Psoas muscle (tissue), 8 donors: ENCODE results near the gene C20orf96. TPM values are rescaled to one million over a fixed set of nuclear protein-coding genes. Genes with fewer than 3 reads are reported as not detected.

ENCODE experiments used
- ATAC-seq, 4 donors: fragments of 200-7000 bp; cut with Tn5 transposase; one replicate each; pipeline ENCODE4 v1.9.1; 2020; ENCODE audit warnings: moderate library complexity in 3 of 4, mild to moderate bottlenecking in 2 of 4
- DNase-seq, 2 donors: peaks; one replicate each; pipeline ENCODE4 v3.0.0-alpha.2; 2020
- H3K27ac ChIP-seq: fragments of 200-600 bp; one replicate; pipeline ENCODE4 v1.8.0; 2022
- H3K27me3 ChIP-seq, 3 donors: fragments of 200-600 bp in 1 of 3; one replicate each; pipeline versions ENCODE4 v1.6.1 to v1.8.0; 2013 to 2022; ENCODE audit warnings: low read length in 2 of 3, mild to moderate bottlenecking in 2 of 3, moderate library complexity in 1 of 3; ENCODE audit not compliant: insufficient read depth in 3 of 3
- H3K36me3 ChIP-seq, 2 donors: fragments of 200-600 bp in 1 of 2; one replicate each; pipeline versions ENCODE4 v1.6.1 to v1.8.0; 2013 to 2022; ENCODE audit warnings: low read depth in 1 of 2, mild to moderate bottlenecking in 1 of 2, moderate library complexity in 1 of 2; ENCODE audit not compliant: insufficient read depth in 1 of 2
- H3K4me1 ChIP-seq: fragments of 200-600 bp; one replicate; pipeline ENCODE4 v1.8.0; 2022
- H3K4me3 ChIP-seq: fragments of 200-600 bp; one replicate; pipeline ENCODE4 v1.8.0; 2022; ENCODE audit warnings: mild to moderate bottlenecking
- H3K9me3 ChIP-seq: fragments of 200-600 bp; one replicate; pipeline ENCODE4 v1.8.0; 2022
- CTCF ChIP-seq: fragments of 200-600 bp; IDR thresholded peaks from one replicate; pipeline ENCODE4 v1.8.0; 2022; ENCODE audit warnings: antibody characterized with exemption
- WGBS, 3 donors: extraction: QIAGEN DNeasy Blood & Tissue Kit; methylation state at CpG; one replicate each; pipeline versions ENCODE4 v1.1.6 to v1.1.7; 2013; 5-methylcytosine and 5-hydroxymethylcytosine counted together
- intact Hi-C, 2 donors: fragments of 100-400 bp; cut with DNase I; formaldehyde crosslinking; loops; one replicate each; pipeline versions ENCODE4 v1.11.0 to v1.14.2; 2022
- polyA plus RNA-seq, 3 donors: library from polyadenylated mRNA; stranded (reverse); fragments of 200-250 nt; gene quantifications; one replicate each; pipeline ENCODE4 v1.2.3, GENCODE V29; 2013
- total RNA-seq, 4 donors: library from RNA; stranded (reverse); fragmentation: NEBNext Ultra II Directional in 2 of 4; extraction: Animal tissue kit (Norgen Biotek cat#: 25700) in 2 of 4; gene quantifications; one replicate each; pipeline versions ENCODE4 v1.2.1 to v1.2.4, GENCODE V29; 2021 to 2023
- donor health status: healthy with polysubstance abuse.
- donor health status: DM: no; HTN: no; CAD: no; lungs with moderate emphysema.
- donor health status: Bipolar disorder and iron deficiency.
- donor health status: healthy.
- donor health status: DM: yes; HTN: yes; CAD: no.
- donor health status: DM: no; HTN: no; CAD: no.
- donor health status: DM: no; HTN: no; CAD: no.
- donor health status: DM: yes; HTN: yes; CAD: no.

Gene C20orf96
- total and polyA plus RNA-seq, 7 donors = 1.0 to 2.1 (median 1.7) TPM

GRCh38 chr20:294602-295001, 4.1 kb upstream of the C20orf96 start:
- H3K36me3 ChIP-seq = peaks cover 0 to 2% of the 10 kb centered on the region in 2 donors
- H3K4me3 ChIP-seq = no peak overlapping the region
- DNase-seq (no peak), ATAC-seq (no peak)
- no peaks in the 10 kb centered on the region for H3K27me3 ChIP-seq
- H3K9me3 ChIP-seq = no peaks in the 10 kb centered on the region
- intact Hi-C loops = no loop called here
- WGBS, 3 donors = 81 to 88% (median 86%) methylated on average over 5 of the region's 5 CpGs
- TF ChIP-seq CTCF = no peak
- peaks cover 19% of the 10 kb centered on the region for H3K4me1 ChIP-seq
- H3K27ac ChIP-seq = no peak overlapping the region

DNA sequence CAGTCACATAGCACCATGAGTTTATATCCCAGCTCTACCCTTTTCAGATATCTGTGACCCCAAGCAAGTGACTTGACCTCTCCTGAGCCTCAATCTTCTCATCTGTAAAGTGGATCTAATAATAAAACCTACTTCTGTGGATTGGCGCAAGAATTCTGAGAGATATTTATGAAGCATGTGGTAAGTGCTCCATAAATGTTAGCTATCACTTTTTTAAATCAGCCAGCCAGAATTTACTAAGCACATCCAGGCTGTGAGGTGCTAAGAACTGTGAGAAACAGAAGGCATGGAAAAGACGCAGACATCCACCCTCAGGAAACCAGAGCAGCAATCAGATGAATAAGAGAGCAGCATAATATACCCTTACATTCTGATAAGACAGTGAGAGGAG, 862 bp downstream of the C20orf96 start:
- peak overlapping the region; percentile 74 for H3K4me3 ChIP-seq
- H3K9me3 ChIP-seq = peaks cover 2% of the 10 kb centered on the region
- intact Hi-C loops = no loop called here
- peak overlapping the region; percentile 66 for H3K27ac ChIP-seq
- no peak for DNase-seq
- H3K4me1 ChIP-seq = peaks cover 6% of the 10 kb centered on the region
- ATAC-seq = no peak
- no peak for TF ChIP-seq CTCF
- WGBS, 3 donors = 60 to 62% (median 61%) methylated on average over 2 of the region's 2 CpGs
- no peaks in the 10 kb centered on the region for H3K36me3 ChIP-seq
- H3K27me3 ChIP-seq = no peaks in the 10 kb centered on the region

DNA sequence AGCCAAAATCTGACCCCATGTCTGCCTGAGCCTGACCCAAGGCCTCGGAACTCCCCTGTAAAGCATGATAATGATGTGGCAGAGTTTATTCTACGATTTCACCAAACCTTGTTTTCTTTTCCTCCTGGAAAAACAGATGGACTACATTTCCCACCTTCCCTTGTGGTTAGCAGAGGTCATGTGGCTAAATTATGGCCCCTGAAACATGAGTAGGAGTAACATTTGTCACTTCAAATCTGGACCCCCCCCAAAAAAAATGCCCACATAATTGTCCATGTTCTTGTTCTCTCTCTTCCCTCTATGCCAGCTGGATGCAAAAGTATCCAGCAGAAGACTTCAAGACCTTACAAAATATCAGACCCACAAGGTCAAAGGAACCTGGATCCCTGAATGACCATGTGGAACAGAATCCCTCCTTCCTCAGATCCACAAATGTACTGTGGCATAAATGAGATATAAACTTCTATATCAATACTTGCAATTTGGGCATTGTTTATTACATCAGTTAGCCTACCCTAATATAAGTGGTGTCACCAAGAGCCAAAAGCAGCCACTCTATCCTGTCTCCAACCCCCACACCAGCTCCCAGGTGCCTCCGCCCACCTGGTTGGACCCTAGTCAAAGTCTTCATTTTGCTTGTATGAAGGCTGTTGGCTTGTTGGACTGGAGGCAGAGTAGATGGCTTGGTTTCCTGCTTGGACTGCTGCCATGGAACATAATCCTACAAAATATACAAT, 1.4 kb downstream of the C20orf96 start:
- 77 to 88% (median 84%) methylated on average over 3 of the region's 3 CpGs for WGBS, 3 donors
- no peak for DNase-seq
- intact Hi-C loops = no loop called here
- H3K27me3 ChIP-seq = no peaks in the 10 kb centered on the region
- H3K27ac ChIP-seq = no peak overlapping the region
- no peak for ATAC-seq
- H3K9me3 ChIP-seq = peaks cover 2% of the 10 kb centered on the region
- peaks cover 6% of the 10 kb centered on the region for H3K4me1 ChIP-seq
- no peak for TF ChIP-seq CTCF
- no peaks in the 10 kb centered on the region for H3K36me3 ChIP-seq
- peak overlapping the region; percentile 74 for H3K4me3 ChIP-seq

DNA sequence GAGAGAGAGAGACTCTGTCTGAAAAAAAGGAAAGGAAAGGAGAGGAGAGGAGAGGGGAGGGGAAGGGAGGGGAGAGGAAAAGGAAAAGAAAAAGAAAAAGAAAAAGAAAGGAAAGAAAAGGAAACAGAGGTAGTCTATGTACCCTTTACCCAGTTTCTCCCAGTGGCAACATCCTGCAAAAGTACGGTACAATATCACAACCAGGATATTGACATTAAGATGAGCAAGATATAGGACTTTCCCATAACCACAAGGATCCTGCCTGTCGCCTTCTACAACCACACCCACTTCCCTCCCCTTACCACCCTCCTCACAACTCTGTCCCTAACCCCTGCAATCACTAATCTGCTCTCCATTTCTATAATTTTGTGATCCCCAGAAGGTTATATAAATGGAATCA, 4.0 kb downstream of the C20orf96 start:
- Histone ChIP-seq H3K9me3 (peaks cover 2% of the 10 kb centered on the region), H3K27me3 (no peaks in the 10 kb centered on the region), H3K4me1 (peaks cover 6% of the 10 kb centered on the region), H3K27ac (no peak overlapping the region), H3K4me3 (no peak overlapping the region), H3K36me3 (peaks cover 0 to 5% of the 10 kb centered on the region in 2 donors)
- WGBS, 3 donors = 83 to 94% (median 91%) methylated on average over 2 of the region's 2 CpGs
- TF ChIP-seq CTCF = no peak
- intact Hi-C loops = no loop called here
- ATAC-seq (no peak), DNase-seq (no peak)

DNA sequence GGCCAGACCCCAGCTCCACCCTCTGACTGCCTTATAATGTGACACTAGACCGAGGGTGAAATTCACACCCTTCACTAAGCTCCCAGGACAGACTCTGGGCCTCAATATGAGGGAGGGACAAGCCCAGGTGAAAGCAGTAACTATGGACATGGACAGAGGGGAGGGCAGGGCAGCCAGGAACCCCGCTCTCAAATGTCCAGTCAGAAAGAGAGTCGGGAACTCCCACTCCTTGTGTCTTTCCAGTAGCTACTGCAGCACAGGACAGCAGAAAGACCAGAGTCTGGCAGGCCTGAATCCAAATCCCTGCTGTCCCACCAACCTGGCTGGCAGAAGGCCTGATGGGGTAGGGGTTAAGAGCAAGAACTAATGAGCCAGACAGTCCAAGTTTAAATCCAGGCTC, 6.4 kb downstream of the C20orf96 start:
- H3K27me3 ChIP-seq = no peaks in the 10 kb centered on the region
- no peak overlapping the region for H3K27ac ChIP-seq
- peaks cover under 1% of the 10 kb centered on the region for H3K9me3 ChIP-seq
- peaks cover 0 to 5% of the 10 kb centered on the region in 2 donors for H3K36me3 ChIP-seq
- DNase-seq (no peak), ATAC-seq (no peak)
- intact Hi-C loops = no loop called here
- H3K4me1 ChIP-seq = no peaks in the 10 kb centered on the region
- 49 to 63% (median 50%) methylated on average over 3 of the region's 3 CpGs for WGBS, 3 donors
- no peak for TF ChIP-seq CTCF
- H3K4me3 ChIP-seq = no peak overlapping the region
